A673 (cell line): ENCODE measurements around the gene SPECC1.

ENCODE experiments used
- CTCF ChIP-seq: fragments of 300-800, 200-600 bp; sonication (generic); conservative IDR thresholded peaks from 2 replicates; pipeline ENCODE4 v1.5.1; 2017; ENCODE audit warnings: low read depth, mild to moderate bottlenecking, antibody characterized with exemption, low read length, moderate library complexity, mixed read lengths
- EZH2 ChIP-seq: fragments of 200-600 bp; sonication (generic); IDR thresholded peaks from 2 replicates; pipeline ENCODE4 v1.6.1; 2017; ENCODE audit warnings: borderline replicate concordance, low read depth, mild to moderate bottlenecking, mixed read lengths, antibody characterized with exemption, low read length; ENCODE audit not compliant: poor library complexity, severe bottlenecking

GRCh38 chr17:20304961-20305360 lies 295.8 kb downstream of the SPECC1 start:
- TF ChIP-seq CTCF, result no peak
- no peak for TF ChIP-seq EZH2
